Omental fat pad (tissue), 4 donors: Measurements from ENCODE around the gene MMP15. TPM values are rescaled to one million over a fixed set of nuclear protein-coding genes. Genes with fewer than 3 reads are reported as not detected.

ENCODE experiments used
- ATAC-seq: fragments of 150-250 bp; one replicate; pipeline ENCODE4 v1.9.1; 2016; ENCODE audit warnings: mild to moderate bottlenecking, moderate library complexity; ENCODE audit not compliant: low FRiP score
- DNase-seq: peaks from one replicate; pipeline ENCODE4 v3.0.0-alpha.2; 2019; ENCODE audit warnings: low spot score
- total RNA-seq, 4 donors: library from RNA; depleted of rRNA; stranded (reverse); fragments of >200 nt; gene quantifications; one replicate each; pipeline ENCODE4 v1.1.0, GENCODE V29; 2016
- TF ChIP-seq, protein P1 (sequence below), 3 donors: fragments of 450-650 bp; IDR thresholded peaks; one replicate each; pipeline ENCODE4 v1.5.1; 2016 to 2017; ENCODE audit warnings: antibody characterized with exemption in 3 of 3, mild to moderate bottlenecking in 3 of 3, moderate library complexity in 2 of 3

MMP15 gene
- total RNA-seq, 4 donors from 2014 or later: 5.5 to 15.2 (median 14.4) TPM

DNA sequence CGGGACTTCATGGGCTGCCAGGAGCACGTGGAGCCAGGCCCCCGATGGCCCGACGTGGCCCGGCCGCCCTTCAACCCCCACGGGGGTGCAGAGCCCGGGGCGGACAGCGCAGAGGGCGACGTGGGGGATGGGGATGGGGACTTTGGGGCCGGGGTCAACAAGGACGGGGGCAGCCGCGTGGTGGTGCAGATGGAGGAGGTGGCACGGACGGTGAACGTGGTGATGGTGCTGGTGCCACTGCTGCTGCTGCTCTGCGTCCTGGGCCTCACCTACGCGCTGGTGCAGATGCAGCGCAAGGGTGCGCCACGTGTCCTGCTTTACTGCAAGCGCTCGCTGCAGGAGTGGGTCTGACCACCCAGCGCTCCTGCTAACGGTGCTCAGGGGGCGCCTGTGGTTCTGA is 19.5 kb downstream of the MMP15 start:
- ATAC-seq: no peak
- no peak for DNase-seq
- TF ChIP-seq, protein P1, sequence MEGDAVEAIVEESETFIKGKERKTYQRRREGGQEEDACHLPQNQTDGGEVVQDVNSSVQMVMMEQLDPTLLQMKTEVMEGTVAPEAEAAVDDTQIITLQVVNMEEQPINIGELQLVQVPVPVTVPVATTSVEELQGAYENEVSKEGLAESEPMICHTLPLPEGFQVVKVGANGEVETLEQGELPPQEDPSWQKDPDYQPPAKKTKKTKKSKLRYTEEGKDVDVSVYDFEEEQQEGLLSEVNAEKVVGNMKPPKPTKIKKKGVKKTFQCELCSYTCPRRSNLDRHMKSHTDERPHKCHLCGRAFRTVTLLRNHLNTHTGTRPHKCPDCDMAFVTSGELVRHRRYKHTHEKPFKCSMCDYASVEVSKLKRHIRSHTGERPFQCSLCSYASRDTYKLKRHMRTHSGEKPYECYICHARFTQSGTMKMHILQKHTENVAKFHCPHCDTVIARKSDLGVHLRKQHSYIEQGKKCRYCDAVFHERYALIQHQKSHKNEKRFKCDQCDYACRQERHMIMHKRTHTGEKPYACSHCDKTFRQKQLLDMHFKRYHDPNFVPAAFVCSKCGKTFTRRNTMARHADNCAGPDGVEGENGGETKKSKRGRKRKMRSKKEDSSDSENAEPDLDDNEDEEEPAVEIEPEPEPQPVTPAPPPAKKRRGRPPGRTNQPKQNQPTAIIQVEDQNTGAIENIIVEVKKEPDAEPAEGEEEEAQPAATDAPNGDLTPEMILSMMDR (IDR thresholded peaks at IDR 0.05): no peak

DNA sequence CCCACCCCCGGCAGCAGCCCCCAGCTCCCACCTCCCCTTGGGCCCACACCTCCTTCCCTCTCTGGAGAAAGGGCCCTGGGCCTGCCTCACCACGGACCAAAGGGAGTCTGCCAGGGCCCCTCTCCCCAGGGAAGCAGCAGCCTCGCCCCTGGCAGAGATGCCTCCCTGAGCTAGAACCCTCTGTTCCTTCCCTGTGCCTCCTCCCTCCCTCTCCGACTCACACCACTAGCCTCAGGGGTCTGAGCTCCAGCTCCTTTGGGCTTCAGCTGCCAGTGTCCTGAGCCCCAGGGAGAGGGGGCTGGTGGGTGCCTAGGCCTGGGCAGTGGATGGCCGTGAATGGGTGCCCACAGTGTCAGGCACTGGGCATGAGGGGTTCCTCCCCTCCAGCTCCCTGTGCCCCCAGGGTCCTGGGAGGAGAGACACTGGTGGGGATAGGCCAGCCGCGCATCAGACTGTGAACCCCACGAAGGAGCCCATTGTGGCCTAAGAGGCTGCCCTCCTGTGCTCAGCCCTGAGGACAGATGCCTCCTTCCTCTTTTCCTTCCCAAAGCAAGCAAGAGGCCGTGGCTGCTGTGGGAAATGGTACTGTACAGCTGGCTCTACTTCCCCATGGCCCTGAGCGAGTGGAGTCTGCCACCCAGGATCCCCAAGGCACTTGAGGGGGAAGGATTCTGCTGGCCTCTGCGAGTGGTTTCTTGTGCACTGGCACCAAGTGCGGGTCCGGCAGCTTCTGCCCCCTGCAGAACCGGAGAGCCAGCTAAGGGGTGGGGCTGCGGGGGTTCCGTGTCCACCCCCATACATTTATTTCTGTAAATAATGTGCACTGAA is 20.7 kb downstream of the MMP15 start:
- ATAC-seq (no peak), DNase-seq (no peak)
- TF ChIP-seq, protein P1 (IDR thresholded peaks at IDR 0.05): no peak

DNA sequence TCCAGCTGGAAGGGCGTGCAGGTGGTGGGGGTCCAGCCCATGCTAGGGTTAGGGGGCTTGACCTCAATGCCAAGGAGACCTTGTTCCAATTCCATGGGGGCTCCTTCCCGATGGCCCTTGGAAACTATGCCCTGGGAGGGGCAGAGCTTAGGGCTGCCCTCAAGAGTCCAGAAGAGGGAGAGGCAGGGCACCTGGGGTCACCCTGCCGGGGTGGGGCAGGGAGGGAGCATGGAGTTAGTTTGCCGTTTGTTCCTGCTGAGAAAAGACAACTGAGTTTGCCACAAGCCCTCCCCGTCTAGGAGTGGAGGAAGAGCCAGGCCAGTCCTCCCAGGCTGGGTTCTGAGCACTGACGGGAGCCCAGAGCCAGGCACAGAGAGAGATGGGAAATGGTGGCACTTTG is 21.4 kb downstream of the MMP15 start:
- ATAC-seq (no peak), DNase-seq (no peak)
- TF ChIP-seq, protein P1 (IDR thresholded peaks at IDR 0.05): no peak

DNA sequence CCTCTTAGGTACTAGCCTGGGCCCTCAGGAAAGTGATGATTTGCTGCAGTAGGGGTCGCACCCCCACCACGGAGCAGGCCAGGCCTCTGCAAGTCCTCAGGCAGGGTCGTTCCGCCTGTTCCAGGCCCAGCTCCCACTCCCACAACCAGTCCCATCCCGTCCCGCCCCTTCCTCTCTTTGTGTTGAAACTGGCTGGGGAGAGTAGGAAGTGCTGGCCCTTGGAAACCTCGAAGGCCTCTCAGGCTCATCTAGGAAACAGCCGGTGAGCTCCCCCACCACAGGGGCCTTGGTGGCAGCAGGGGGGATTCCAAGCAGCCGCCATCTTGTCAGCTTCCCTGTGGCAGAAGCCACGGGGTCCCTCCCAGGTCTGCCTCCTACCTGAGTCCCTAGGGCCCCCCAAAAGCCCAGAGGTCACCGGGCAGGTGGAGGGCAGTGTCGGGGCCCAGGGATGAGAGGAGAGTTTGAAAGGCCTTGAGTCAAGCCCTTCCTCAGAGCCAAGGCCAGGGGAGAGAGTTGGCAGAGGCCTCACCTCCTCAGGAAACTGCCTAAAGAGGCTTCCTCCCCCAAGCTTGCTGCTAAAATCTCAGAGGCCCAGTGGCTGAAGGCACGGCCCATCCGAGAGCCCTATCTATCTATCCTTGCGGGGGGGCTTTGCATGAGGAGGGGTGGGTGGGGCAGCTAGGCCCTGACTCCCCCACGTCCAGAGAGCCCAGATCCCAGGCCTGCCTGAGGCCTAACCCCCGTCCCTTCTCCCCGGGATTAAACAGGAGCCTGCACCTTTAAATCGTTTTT is 22.2 kb downstream of the MMP15 start:
- no peak for DNase-seq
- TF ChIP-seq, protein P1 (IDR thresholded peaks at IDR 0.05): no peak
- ATAC-seq: peak; percentile 25

DNA sequence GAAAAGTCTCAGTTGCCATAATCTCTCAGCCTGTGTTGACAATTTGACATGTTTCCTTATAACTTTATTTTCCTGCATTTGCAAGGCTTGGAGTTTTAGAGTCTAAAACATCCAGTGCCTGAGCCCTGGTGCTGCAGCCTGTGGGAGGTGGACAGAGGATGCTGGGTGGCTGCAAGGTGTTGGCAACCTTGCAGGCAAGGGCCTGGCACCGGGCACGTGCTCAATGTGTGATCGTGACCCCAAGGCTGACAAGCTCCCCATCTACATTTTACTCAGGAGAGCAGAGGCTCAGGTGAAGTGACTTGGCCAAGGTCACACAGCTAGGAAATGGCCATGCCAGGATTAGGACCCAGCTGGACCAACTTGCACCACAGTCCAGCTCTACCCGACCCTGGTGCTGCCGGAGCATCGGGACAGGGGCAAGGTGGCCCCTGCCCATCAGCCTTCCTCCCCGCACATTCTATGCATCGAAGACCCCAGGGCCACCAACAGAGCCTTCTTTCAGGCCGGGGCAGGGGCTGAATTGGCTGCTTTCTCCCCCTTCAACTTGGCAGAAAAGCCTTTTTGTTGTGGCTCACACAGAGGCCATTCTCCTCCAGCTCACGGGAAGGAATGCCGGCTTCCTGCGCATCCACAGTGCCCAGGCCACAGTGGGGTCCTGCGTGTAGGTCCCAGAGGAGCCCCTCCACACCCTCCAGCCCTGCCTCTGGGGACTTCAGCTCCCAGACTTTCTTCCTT is 23.1 kb downstream of the MMP15 start:
- TF ChIP-seq, protein P1 (IDR thresholded peaks at IDR 0.05): no peak
- DNase-seq: no peak
- no peak for ATAC-seq

DNA sequence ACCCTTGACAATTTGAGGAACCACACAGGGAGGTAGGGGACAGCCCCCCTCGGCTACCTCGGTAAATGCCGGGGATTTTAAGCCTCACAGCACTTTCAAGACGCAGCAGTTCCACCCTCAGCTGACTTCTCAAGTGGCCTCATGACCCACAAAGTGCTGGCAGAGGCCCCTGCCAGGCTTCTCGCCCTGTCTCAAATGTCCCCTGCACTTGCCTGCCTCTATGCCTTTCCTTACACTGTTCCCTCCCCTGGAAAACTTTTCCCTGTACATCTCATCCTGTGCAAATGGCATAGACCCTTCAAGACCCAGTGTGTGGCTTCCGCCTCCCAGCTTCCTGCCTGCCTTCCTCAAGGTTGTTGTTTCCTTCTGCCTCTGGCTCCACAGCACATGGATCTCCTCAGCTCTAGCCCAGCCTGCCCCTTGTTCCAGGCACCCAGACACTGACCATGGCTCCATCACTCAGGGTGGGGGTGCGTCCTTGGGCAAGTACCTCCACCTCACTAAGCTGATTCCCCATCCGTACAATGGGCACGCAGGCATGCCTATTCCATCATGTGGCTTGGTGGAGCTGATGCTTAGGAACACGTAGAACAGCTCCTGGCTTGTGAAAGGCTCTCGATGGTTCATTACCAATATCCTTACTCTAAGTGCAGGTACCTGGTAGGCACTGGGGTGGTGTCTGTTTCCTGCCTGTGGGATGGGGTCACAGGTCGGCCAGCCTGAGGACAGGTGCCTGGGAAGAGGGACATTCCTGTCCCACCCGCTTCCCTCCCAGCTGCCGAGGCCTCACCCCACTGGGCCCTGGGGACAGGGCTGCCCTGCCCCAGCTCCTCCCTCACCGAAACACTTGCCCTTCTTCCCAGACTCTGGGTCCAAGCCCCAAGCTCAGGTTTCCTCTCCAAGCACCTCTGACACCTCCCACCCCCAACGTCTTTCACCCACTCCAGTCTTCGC is 24.0 kb downstream of the MMP15 start:
- no peak for DNase-seq
- TF ChIP-seq, protein P1 (IDR thresholded peaks at IDR 0.05): no peak
- ATAC-seq: no peak
